GM19099 (cell line): ENCODE data around the gene SDSL.

Experiments used
- POLR2A ChIP-seq: IDR thresholded peaks from 3 replicates; pipeline ENCODE4 v1.6.1; 2011; ENCODE audit warnings: low read depth; ENCODE audit not compliant: insufficient read length; ENCODE audit errors: extremely low read depth

Gene SDSL

GRCh38 chr12:113424915-113425823 is 3.0 kb downstream of the SDSL start:
- TF ChIP-seq POLR2A = no peak

DNA sequence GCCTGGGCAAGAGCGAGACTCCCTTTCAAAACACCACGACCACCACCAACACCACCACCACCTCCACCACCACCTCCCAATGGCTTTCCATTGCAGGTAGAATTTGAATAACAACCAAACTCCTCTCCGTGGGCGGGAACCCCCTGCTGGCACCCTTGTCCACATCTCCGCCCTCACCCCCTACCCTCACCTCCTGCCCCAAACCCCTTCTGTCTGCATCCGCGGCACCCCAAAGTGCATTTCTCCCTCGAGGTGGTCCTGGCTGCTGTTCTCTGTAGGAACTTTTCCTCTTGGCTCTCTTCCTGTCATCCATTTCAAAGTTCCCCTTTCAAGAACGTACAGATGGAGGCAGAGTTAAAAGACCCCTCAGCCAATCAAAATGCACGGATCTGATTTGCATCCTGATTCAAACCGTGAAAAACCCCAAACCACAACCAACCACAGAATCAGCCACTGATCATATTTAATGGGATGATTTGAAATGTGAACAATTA is 3.8 kb downstream of the SDSL start:
- TF ChIP-seq POLR2A = no peak

- TF ChIP-seq POLR2A = no peak
Measured at GRCh38 chr12:113427882-113428281, 5.7 kb downstream of the SDSL start.

DNA sequence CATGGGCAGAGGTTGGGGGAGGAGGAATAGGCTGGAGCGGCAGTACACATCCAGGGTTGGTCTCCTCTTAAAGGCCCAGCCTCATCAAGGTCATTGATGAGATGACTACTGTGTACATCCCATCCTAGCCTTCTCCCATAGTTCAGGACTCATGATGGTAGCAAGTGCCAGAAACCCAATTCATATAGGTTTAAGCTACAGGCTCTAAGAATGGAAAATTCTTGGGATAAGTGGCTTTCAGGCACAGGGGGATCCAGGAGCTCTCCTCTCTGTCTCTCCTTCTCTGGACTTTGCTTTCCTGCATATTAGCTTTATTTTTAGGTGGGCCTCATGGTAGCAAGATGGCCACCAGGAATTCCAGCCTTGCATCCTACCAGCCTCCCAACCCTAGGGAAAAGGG is 6.3 kb downstream of the SDSL start:
- no peak for TF ChIP-seq POLR2A

DNA sequence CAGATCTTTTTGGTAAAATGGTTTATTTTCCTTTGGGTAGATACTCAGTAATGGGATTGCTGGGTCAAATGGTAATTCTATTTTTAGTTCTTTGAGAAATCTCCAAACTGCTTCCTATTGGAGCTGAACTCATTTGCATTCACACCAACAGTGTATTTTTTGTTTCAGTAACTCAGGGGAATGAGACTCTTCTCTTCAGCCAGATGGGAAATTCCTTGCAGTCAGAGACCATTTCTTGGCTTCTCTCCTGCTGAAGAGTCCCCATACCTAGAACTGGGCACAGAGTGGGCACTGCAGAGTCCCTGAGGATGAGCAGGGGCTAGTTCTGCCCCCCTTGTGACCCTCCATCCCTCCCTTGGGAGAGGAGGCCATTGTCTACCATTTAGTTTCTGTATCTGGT is 10.8 kb downstream of the SDSL start:
- TF ChIP-seq POLR2A = no peak

- TF ChIP-seq POLR2A = no peak
Measured at GRCh38 chr12:113435367-113435766, 13.2 kb downstream of the SDSL start.

DNA sequence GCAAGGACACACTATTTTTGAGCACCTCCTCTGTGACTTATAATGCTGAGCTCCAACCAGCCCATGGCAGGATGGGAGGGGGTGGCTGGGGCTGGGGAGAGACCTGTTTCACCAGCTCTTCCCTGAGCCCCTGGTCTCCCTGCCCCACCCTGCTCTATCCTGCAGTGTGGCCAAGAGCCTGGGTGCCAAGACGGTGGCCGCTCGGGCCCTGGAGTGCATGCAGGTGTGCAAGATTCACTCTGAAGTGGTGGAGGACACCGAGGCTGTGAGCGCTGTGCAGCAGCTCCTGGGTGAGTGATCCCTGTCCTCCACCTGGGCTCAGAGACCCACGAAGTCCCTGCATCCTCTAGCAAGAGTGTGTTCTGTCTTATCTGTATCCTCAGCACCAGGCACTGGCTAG is 14.4 kb downstream of the SDSL start:
- no peak for TF ChIP-seq POLR2A

DNA sequence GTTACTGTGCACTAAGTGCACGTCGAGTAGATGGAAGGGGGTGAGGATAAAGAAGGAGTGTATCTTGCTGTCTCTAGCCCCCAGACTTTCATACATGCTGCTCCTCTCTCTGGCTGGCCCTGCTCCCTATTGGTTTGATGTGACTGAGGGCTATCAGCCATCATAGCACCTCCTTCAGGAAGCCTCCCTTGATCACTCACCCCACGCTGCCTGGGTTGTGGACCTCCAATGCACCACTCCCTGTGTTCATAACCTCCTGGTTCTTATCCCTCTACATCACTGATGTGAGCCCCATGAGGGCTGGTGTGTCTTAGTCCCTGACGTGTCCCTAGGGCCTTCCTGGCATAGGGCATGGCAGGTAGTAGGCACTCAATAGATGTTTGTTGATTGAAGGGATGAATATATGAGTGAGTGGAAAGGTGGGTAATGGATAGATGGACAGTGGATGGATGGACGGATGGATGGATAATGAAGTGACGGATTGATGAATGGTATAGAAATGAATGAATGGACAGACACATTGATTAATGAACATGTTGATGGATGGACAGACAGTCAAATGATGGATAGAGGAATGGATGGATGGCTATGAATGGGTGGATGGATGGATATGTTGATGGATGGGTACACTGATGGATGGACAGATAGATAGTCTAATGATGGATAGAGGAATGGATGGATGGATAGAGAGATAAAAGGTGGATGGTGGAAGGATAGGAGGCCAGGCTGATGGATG is 15.0 kb downstream of the SDSL start:
- TF ChIP-seq POLR2A = no peak

DNA sequence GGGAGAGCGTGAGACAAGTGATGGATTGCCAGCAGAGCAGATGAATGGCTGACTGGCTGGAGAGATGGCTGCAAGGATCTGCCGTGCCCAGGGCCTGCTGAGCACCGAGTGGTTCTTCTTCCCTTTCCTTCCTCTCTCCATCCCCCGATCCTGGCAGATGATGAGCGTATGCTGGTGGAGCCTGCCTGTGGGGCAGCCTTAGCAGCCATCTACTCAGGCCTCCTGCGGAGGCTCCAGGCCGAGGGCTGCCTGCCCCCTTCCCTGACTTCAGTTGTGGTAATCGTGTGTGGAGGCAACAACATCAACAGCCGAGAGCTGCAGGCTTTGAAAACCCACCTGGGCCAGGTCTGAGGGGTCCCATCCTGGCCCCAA is 15.5 kb downstream of the SDSL start:
- no peak for TF ChIP-seq POLR2A

DNA sequence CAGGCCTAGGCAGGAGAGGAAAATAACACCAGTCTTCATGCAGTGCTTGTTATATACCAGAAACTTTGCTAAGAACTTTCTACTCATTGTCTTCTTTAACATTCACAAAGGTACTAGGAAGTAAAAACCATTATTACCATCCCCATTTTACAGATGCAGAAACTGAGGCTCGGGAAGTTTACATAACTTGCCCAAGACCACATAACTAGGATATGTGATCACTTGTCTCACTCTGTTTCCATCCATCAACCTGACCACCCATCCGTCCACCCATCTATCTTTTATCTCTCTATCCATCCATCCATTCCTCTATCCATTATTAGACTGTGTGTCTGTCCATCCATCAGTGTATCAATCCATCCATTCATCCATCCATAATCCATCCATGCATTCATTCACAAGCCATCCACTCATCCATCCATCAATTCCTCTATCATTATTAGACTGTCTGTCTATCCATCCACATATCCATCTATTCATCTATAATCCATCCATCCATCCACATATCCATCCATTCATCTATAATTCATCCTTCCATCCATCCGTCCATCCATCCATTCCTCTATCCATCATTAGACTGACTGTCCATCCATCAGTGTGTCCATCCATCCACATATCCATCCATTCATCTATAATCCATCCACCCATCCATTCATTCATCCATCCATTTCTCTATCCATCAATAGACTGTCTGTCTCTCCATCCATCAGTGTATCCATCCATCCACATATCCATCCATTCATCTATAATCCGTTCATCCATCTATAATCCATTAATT is 16.5 kb downstream of the SDSL start:
- TF ChIP-seq POLR2A = no peak

DNA sequence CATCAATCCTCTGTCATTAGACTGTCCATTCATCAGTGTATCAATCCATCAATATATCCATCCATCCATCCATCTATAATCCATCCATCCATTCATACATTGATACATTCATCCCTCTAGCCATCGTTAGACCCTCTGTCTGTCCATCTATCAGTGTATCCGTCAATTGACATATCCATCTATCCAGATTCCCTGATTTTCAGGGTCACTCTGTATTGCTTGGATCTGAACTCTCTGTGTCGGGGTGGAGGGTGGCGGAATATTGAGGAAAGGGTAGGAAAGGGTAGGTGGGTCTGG is 17.1 kb downstream of the SDSL start:
- no peak for TF ChIP-seq POLR2A

DNA sequence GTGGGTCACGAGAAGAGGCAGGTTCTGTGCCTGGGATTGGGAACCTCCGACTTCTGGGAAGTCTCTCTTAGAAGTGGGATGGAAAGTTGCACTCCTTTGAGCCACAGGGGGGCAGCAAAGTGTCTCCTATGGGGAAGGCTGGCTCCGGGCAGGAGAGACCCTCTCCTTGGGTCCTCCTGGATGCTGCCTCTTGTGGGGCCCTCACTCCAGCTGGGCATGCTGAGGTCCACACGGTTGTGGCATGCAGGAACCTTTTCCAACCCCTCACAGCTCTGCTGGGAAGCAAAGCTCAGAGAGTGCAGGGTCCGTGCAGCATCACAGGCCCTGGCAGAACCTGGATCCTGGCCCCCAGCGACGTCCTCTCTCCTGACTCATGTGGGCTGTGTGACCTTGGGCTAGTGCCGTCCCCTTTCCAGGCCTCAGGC is 17.4 kb downstream of the SDSL start:
- no peak for TF ChIP-seq POLR2A

GRCh38 chr12:113440336-113440735 is 18.2 kb downstream of the SDSL start:
- no peak for TF ChIP-seq POLR2A

DNA sequence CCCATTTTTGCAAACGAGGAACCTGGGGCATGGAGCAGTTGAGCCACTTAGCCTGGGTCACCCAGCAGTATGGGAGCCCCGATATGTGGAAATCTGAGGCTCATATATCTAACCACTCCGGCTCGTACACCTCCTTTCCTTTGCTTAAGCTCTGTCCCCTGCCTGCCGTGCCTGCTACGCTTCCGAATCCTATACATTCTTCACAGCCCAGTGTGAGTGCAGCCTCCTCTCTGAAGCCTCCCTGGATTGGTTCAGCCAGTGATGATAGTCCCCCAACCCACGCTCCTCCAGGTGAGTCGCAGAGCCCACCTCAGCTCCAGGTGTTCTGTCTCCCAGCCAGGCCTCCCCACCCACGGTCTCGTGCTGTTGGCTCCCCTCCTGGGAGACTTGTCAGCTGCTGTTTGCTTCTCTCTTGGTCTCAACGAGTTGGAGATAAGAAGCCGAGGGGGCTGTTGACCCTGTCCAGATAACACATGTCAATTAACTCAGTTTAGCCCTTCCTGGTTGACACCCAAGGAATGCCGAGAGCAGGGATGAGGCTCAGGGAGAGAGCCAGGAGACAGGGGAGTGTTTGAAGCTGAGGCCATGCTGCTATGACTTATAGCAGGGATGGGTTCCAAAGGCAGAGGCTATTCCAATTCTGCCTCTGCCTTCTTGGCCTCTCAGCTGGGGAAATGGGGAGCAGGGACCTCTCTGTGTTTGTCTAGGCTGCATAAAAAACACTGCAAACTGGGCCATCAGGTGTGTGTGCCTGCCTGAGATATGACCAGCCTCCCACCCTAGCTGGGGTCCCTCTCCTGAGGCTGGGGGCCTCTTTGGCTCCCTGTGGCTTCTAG is 19.0 kb downstream of the SDSL start:
- TF ChIP-seq POLR2A = no peak
